Fibroblast of lung (primary cell): ENCODE data around the gene PRKCQ. TPM values are rescaled to one million over a fixed set of nuclear protein-coding genes. Genes with fewer than 3 reads are reported as not detected.

Experiments used
- DNase-seq, 2 donors: peaks; one replicate each; pipeline versions ENCODE4 v3.0.0 to v3.0.0-alpha.2; 2010; ENCODE audit warnings: low read depth in 2 of 2
- H2AFZ ChIP-seq: 2 replicates; pipeline ENCODE4 v1.5.1; 2012; ENCODE audit warnings: low read length, control low read depth, inconsistent platforms
- H3K27ac ChIP-seq: 2 replicates; pipeline ENCODE4 v1.5.1; 2011; ENCODE audit warnings: low read length, control low read depth; ENCODE audit not compliant: insufficient read depth
- H3K27me3 ChIP-seq: 2 replicates; pipeline ENCODE4 v1.5.1; 2011; ENCODE audit warnings: mild to moderate bottlenecking, low read length; ENCODE audit not compliant: control insufficient read depth, insufficient read depth
- H3K36me3 ChIP-seq: 2 replicates; pipeline ENCODE4 v1.5.1; 2011; ENCODE audit warnings: low read length; ENCODE audit not compliant: control insufficient read depth, insufficient read depth
- H3K4me1 ChIP-seq: 2 replicates; pipeline ENCODE4 v1.5.1; 2011; ENCODE audit warnings: low read length; ENCODE audit not compliant: control insufficient read depth, insufficient read depth; ENCODE audit errors: extremely low read depth
- H3K4me2 ChIP-seq: 2 replicates; pipeline ENCODE4 v1.5.1; 2011; ENCODE audit warnings: low read length, control low read depth; ENCODE audit not compliant: insufficient read depth; ENCODE audit errors: extremely low read depth
- H3K4me3 ChIP-seq, 4 experiments: fragments of 200-600 bp in 1 of 4; sonication (generic) in 1 of 4; replicated peaks in 1 of 4; 2 replicates each; pipeline ENCODE4 v1.5.1; 2011 to 2016; ENCODE audit warnings: low read length in 4 of 4, low read depth in 3 of 4, mild to moderate bottlenecking in 3 of 4, control low read depth in 2 of 4, inconsistent platforms in 1 of 4, mixed read lengths in 1 of 4; ENCODE audit not compliant: insufficient read depth in 1 of 4; ENCODE audit errors: control extremely low read depth in 1 of 4
- H3K79me2 ChIP-seq: 2 replicates; pipeline ENCODE4 v1.5.1; 2012; ENCODE audit warnings: mild to moderate bottlenecking, low read length, inconsistent platforms; ENCODE audit not compliant: control insufficient read depth, insufficient read depth
- H3K9ac ChIP-seq: 2 replicates; pipeline ENCODE4 v1.5.1; 2011; ENCODE audit warnings: mild to moderate bottlenecking, low read length, control low read depth; ENCODE audit not compliant: insufficient read depth
- H3K9me3 ChIP-seq: 2 replicates; pipeline ENCODE4 v1.5.1; 2012; ENCODE audit warnings: low read depth, low read length; ENCODE audit not compliant: control insufficient read depth, insufficient read depth
- H4K20me1 ChIP-seq: 2 replicates; pipeline ENCODE4 v1.5.1; 2011; ENCODE audit warnings: low read length; ENCODE audit not compliant: control insufficient read depth, insufficient read depth; ENCODE audit errors: extremely low read depth
- CTCF ChIP-seq, 2 donors: IDR thresholded peaks in 1 of 2; conservative IDR thresholded peaks in 1 of 2; 1 replicate in 1 of 2; 2 replicates in 1 of 2; pipeline ENCODE4 v1.5.1; 2011 to 2012; ENCODE audit warnings: low read length in 2 of 2, control low read depth in 1 of 2, inconsistent platforms in 1 of 2, low read depth in 1 of 2, mild to moderate bottlenecking in 1 of 2
- EZH2 ChIP-seq: IDR thresholded peaks from 2 replicates; pipeline ENCODE4 v1.5.1; 2012; ENCODE audit warnings: low read length, control low read depth, mild to moderate bottlenecking; ENCODE audit errors: missing control alignments
- polyA plus RNA-seq, 2 donors: library from polyadenylated mRNA; depleted of rRNA in 1 of 2; stranded (reverse) in 1 of 2; unstranded in 1 of 2; fragments of >200 nt; gene quantifications; 2 replicates each; pipeline ENCODE4 v1.2.1, GENCODE V29; 2011 to 2012; ENCODE audit warnings: missing spikeins in 1 of 2
- total RNA-seq: library from RNA; depleted of rRNA; stranded (reverse); fragments of >200 nt; gene quantifications from 2 replicates; pipeline ENCODE4 v1.2.1, GENCODE V29; 2014

Gene PRKCQ
- total and polyA plus RNA-seq, 2 donors (not counting 1 experiment from before 2014, with no cell fraction given): under 0.01 to 0.01 TPM

GRCh38 chr10:6464862-6465430, 115.1 kb downstream of the PRKCQ start:
- no peak for DNase-seq
- no peak overlapping the region for H3K9ac ChIP-seq
- H3K4me2 ChIP-seq: no peak overlapping the region
- no peaks in the 10 kb centered on the region for H3K9me3 ChIP-seq
- no peaks in the 10 kb centered on the region for H3K36me3 ChIP-seq
- H3K4me3 ChIP-seq: no peak overlapping the region
- H3K27me3 ChIP-seq: no peaks in the 10 kb centered on the region
- no peaks in the 10 kb centered on the region for H3K79me2 ChIP-seq
- H2AFZ ChIP-seq: no peak overlapping the region
- no peak for TF ChIP-seq EZH2
- no peaks in the 10 kb centered on the region for H3K4me1 ChIP-seq
- H3K27ac ChIP-seq: no peak overlapping the region
- H4K20me1 ChIP-seq: no peaks in the 10 kb centered on the region

- no peaks in the 10 kb centered on the region for H3K9me3 ChIP-seq
- H2AFZ ChIP-seq: no peak overlapping the region
- H3K4me2 ChIP-seq: no peak overlapping the region
- H4K20me1 ChIP-seq: no peaks in the 10 kb centered on the region
- H3K9ac ChIP-seq: no peak overlapping the region
- no peaks in the 10 kb centered on the region for H3K36me3 ChIP-seq
- no peaks in the 10 kb centered on the region for H3K4me1 ChIP-seq
- H3K27me3 ChIP-seq: no peaks in the 10 kb centered on the region
- H3K4me3 ChIP-seq: no peak overlapping the region
- H3K79me2 ChIP-seq: no peaks in the 10 kb centered on the region
- TF ChIP-seq EZH2 (no peak), CTCF (conservative IDR thresholded peaks at IDR 0.05 in 1 of 2, IDR thresholded peaks at IDR 0.05 in 1 of 2; ENCODE audit: low read depth in 1 of 2, low read length in 2 of 2) (no peak)
- peak in 1 of 2 donors; percentile 11 for DNase-seq
- no peak overlapping the region for H3K27ac ChIP-seq
These were observed 116.7 kb downstream of the PRKCQ start for GRCh38 chr10:6463366-6463765.

GRCh38 chr10:6461961-6462360, 118.1 kb downstream of the PRKCQ start:
- Histone ChIP-seq H3K27ac (no peak overlapping the region), H3K27me3 (no peaks in the 10 kb centered on the region), H4K20me1 (no peaks in the 10 kb centered on the region), H3K4me1 (no peaks in the 10 kb centered on the region), H3K4me3 (no peak overlapping the region), H3K4me2 (no peak overlapping the region), H2AFZ (no peak overlapping the region), H3K9me3 (no peaks in the 10 kb centered on the region), H3K79me2 (no peaks in the 10 kb centered on the region), H3K9ac (no peak overlapping the region), H3K36me3 (no peaks in the 10 kb centered on the region)
- TF ChIP-seq EZH2: no peak
- DNase-seq: peak in 1 of 2 donors; percentile 34

- Histone ChIP-seq H3K27me3 (no peaks in the 10 kb centered on the region), H3K9me3 (no peaks in the 10 kb centered on the region), H4K20me1 (no peaks in the 10 kb centered on the region), H3K4me2 (no peak overlapping the region), H3K4me1 (no peaks in the 10 kb centered on the region), H3K4me3 (no peak overlapping the region), H2AFZ (no peak overlapping the region), H3K36me3 (no peaks in the 10 kb centered on the region), H3K9ac (no peak overlapping the region), H3K27ac (no peak overlapping the region), H3K79me2 (no peaks in the 10 kb centered on the region)
- no peak for TF ChIP-seq CTCF (conservative IDR thresholded peaks at IDR 0.05 in 1 of 2, IDR thresholded peaks at IDR 0.05 in 1 of 2; ENCODE audit: low read depth in 1 of 2, low read length in 2 of 2)
- no peak for DNase-seq
These were observed 119.1 kb downstream of the PRKCQ start for GRCh38 chr10:6460861-6461409.
